HEK293 (cell line): Measurements from ENCODE around the gene ABI3.

ENCODE experiments used
- CTCF ChIA-PET: fragments of 350-600 bp; formaldehyde crosslinking; extraction: SDS; loops from one replicate; lab custom pipeline; 2021; ENCODE audit warnings: antibody characterized with exemption; lab: Yijun Ruan, JAX
- POLR2A ChIA-PET: fragments of 300-600 bp; formaldehyde crosslinking; extraction: SDS; loops from one replicate; lab custom pipeline; 2020; ENCODE audit warnings: antibody characterized with exemption, inconsistent platforms; lab: Yijun Ruan, JAX
- H3K27ac ChIP-seq: fragments of 200-500 bp; sonication (Bioruptor generic); 2 replicates; pipeline ENCODE4 v1.5.1; 2014; ENCODE audit warnings: low read depth, low read length, control low read depth, inconsistent platforms; ENCODE audit errors: extremely low read depth
- H3K36me3 ChIP-seq, 2 experiments: fragments of 200-500 bp in 1 of 2; sonication (Bioruptor generic) in 1 of 2; 1 replicate in 1 of 2; 2 replicates in 1 of 2; pipeline ENCODE4 v1.5.1; 2014 to 2017; ENCODE audit warnings: inconsistent platforms in 2 of 2, low read length in 2 of 2; ENCODE audit not compliant: control insufficient read depth in 2 of 2, insufficient read depth in 1 of 2
- H3K4me1 ChIP-seq: fragments of 200-500 bp; sonication (Bioruptor generic); 2 replicates; pipeline ENCODE4 v1.5.1; 2014; ENCODE audit warnings: mild to moderate bottlenecking, low read length, inconsistent platforms; ENCODE audit not compliant: control insufficient read depth, insufficient read depth
- H3K4me3 ChIP-seq: 2 replicates; pipeline ENCODE4 v1.5.1; 2011; ENCODE audit warnings: low read depth, mild to moderate bottlenecking, control low read depth, low read length, moderate library complexity
- H3K9me3 ChIP-seq: fragments of 200-500 bp; sonication (Bioruptor generic); 2 replicates; pipeline ENCODE4 v1.5.1; 2014; ENCODE audit warnings: low read depth, low read length, inconsistent platforms; ENCODE audit not compliant: control insufficient read depth, insufficient read depth
- PATZ1 ChIP-seq: fragments of 450-650 bp; formaldehyde crosslinking; IDR thresholded peaks from 2 replicates; pipeline ENCODE4 v1.5.1; 2016; ENCODE audit warnings: missing biosample characterization, missing genetic modification characterization
- PBX3 ChIP-seq: sonication (generic); formaldehyde crosslinking; IDR thresholded peaks from 2 replicates; pipeline ENCODE4 v1.8.1; 2022; ENCODE audit warnings: mild to moderate bottlenecking, moderate library complexity, missing genetic modification reagents
- SP7 ChIP-seq: fragments of 450-650 bp; formaldehyde crosslinking; IDR thresholded peaks from 2 replicates; pipeline ENCODE4 v1.5.1; 2016; ENCODE audit warnings: missing biosample characterization, missing genetic modification characterization
- YY2 ChIP-seq: fragments of 450-650 bp; formaldehyde crosslinking; IDR thresholded peaks from 2 replicates; pipeline ENCODE4 v1.5.1; 2016; ENCODE audit warnings: missing biosample characterization, missing genetic modification characterization
- ZBTB17 ChIP-seq: fragments of 450-650 bp; formaldehyde crosslinking; IDR thresholded peaks from 2 replicates; pipeline ENCODE4 v1.5.1; 2016; ENCODE audit warnings: missing biosample characterization, missing genetic modification characterization
- ZBTB20 ChIP-seq: fragments of 450-650 bp; formaldehyde crosslinking; IDR thresholded peaks from 2 replicates; pipeline ENCODE4 v1.5.1; 2016; ENCODE audit warnings: missing biosample characterization, missing genetic modification characterization
- ZBTB48 ChIP-seq: fragments of 450-650 bp; formaldehyde crosslinking; IDR thresholded peaks from 2 replicates; pipeline ENCODE4 v1.5.1; 2016; ENCODE audit warnings: missing biosample characterization, missing genetic modification characterization
- ZFHX2 ChIP-seq: fragments of 450-650 bp; formaldehyde crosslinking; conservative IDR thresholded peaks from 2 replicates; pipeline ENCODE4 v1.5.1; 2016; ENCODE audit warnings: missing biosample characterization, missing genetic modification characterization
- ZNF10 ChIP-seq: fragments of 450-650 bp; formaldehyde crosslinking; IDR thresholded peaks from 2 replicates; pipeline ENCODE4 v1.5.1; 2017; ENCODE audit warnings: missing biosample characterization, missing genetic modification characterization
- ZNF2 ChIP-seq: fragments of 450-650 bp; formaldehyde crosslinking; IDR thresholded peaks from 2 replicates; pipeline ENCODE4 v1.5.1; 2016; ENCODE audit warnings: missing biosample characterization, missing genetic modification characterization
- ZNF280D ChIP-seq: fragments of 450-650 bp; formaldehyde crosslinking; IDR thresholded peaks from 2 replicates; pipeline ENCODE4 v1.5.1; 2016; ENCODE audit warnings: missing biosample characterization, missing genetic modification characterization
- ZNF335 ChIP-seq: fragments of 450-650 bp; formaldehyde crosslinking; conservative IDR thresholded peaks from 2 replicates; pipeline ENCODE4 v1.5.1; 2016; ENCODE audit warnings: missing biosample characterization, missing genetic modification characterization
- ZNF37A ChIP-seq: fragments of 450-650 bp; IDR thresholded peaks from 2 replicates; pipeline ENCODE4 v1.5.1; 2018; ENCODE audit warnings: missing biosample characterization, missing genetic modification characterization
- ZNF501 ChIP-seq: fragments of 450-650 bp; formaldehyde crosslinking; IDR thresholded peaks from 2 replicates; pipeline ENCODE4 v1.5.1; 2016; ENCODE audit warnings: missing biosample characterization, missing genetic modification characterization
- ZNF518A ChIP-seq: fragments of 450-650 bp; formaldehyde crosslinking; conservative IDR thresholded peaks from 2 replicates; pipeline ENCODE4 v1.5.1; 2016; ENCODE audit warnings: low read depth, missing biosample characterization, missing genetic modification characterization
- ZNF580 ChIP-seq: fragments of 450-650 bp; formaldehyde crosslinking; IDR thresholded peaks from 2 replicates; pipeline ENCODE4 v1.5.1; 2016; ENCODE audit warnings: missing biosample characterization, missing genetic modification characterization
- ZNF585B ChIP-seq: fragments of 450-650 bp; formaldehyde crosslinking; IDR thresholded peaks from 2 replicates; pipeline ENCODE4 v1.5.1; 2016; ENCODE audit warnings: missing biosample characterization, missing genetic modification characterization
- ZSCAN4 ChIP-seq: fragments of 450-650 bp; formaldehyde crosslinking; IDR thresholded peaks from 2 replicates; pipeline ENCODE4 v1.5.1; 2017; ENCODE audit warnings: missing biosample characterization, missing genetic modification characterization

The ABI3 gene

GRCh38 chr17:49260817-49261291, 50.3 kb downstream of the ABI3 start:
- H3K36me3 ChIP-seq, result no peaks in the 10 kb centered on the region
- TF ChIP-seq ZSCAN4 (tag by site-specific recombination) (peak; percentile 81), ZNF585B (peak; percentile 96), ZNF280D (tag by site-specific recombination) (0 out of 2 replicates have a peak, but pooled peaks have one; percentile 42), ZBTB20 (tag by site-specific recombination) (peak; percentile 26), ZBTB48 (tag by site-specific recombination) (0 out of 2 replicates have a peak, but pooled peaks have one; percentile 8), ZNF335 (tag by site-specific recombination) (peak; percentile 85), ZNF518A (peak; percentile 3; the same call in 1 of the 2 replicates), ZBTB17 (tag by site-specific recombination) (peak; percentile 97), SP7 (0 out of 2 replicates have a peak, but pooled peaks have one; percentile 29), ZNF10 (no peak), ZNF2 (peak; percentile 78), PBX3 (CRISPR knock-in tag) (no peak), YY2 (0 out of 2 replicates have a peak, but pooled peaks have one; percentile 47), ZNF37A (tag by site-specific recombination) (no peak), ZNF501 (tag by site-specific recombination) (peak; percentile 29; the same call in 1 of the 2 replicates), ZNF580 (no peak), PATZ1 (tag by site-specific recombination) (peak; percentile 58; the same call in 1 of the 2 replicates), ZFHX2 (tag by site-specific recombination) (peak; percentile 51)
- ChIA-PET POLR2A (interaction anchor here (1.0 to 1.7 kb wide), 3 partner anchors 31 to 160 kb away, joined by 3 to 5 read pairs (median 4); partner anchors contain the start of gene PHOSPHO1), CTCF (interaction anchor here (0.6 to 1.5 kb wide), 5 partner anchors 13 to 70 kb away, joined by 3 to 7 read pairs (median 4); no protein-coding TSS in a partner anchor)
- H3K9me3 ChIP-seq, result no peaks in the 10 kb centered on the region
- H3K4me1 ChIP-seq, result peaks cover 4% of the 10 kb centered on the region; the same call in 1 of the 2 replicates
- peak overlapping the region; percentile 63; the same call in 1 of the 2 replicates for H3K27ac ChIP-seq
- H3K4me3 ChIP-seq, result peak overlapping the region; percentile 44
